Measurements from ENCODE around the gene APOBR.
"Not testable (repeated sequence)": the region's sequence is repeated elsewhere in the genome, so short reads cannot be mapped to it uniquely, and the experiment has no call there.

APOBR gene

DNA sequence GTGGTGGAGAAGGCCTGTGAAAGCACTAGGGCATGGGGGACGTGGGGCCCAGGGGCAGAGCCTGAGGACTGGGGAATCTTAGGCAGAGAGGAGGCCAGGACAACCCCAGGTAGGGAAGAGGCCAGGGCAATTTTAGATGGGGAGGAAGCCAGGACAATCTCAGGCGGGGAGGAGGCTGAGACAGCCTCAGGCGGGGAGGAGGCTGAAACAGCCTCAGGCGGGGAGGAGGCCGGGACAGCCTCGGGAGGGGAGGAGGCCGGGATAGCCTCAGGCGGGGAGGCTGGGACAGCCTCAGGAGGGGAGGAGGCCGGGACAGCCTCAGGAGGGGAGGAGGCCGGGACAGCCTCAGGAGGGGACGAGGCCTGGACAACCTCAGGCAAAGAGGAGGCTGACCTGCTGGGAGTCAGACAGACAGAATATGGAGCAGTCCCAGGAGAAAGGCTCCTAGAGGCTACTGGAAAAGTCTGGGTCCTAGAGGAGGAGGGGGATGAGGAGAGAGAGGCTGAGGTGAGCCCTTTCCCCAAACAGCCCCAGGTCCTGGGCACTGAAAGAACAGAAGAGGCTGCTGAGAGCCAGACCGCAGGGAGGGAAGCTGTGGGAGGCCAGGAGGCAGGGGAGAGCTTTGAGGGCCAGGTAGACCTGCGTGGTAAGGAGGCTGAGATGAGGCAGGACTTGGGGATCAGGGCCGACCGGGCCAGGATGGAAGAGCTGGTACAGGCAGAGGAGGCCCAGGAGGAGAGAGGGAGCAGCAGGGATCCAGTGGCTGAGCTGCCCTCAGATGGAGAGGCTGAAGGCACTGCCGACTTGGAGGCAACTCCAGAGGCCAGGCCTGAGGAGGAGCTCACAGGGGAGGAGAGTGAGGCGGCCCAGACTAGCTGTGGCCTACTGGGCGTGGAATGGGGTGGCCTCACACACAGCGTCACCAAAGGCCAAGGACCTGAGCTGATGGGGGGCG, 1.6 kb downstream of the APOBR start:
- no peak overlapping the region for H3K4me3 ChIP-seq (ENCODE audit: low read length)
- TF ChIP-seq, protein P1, sequence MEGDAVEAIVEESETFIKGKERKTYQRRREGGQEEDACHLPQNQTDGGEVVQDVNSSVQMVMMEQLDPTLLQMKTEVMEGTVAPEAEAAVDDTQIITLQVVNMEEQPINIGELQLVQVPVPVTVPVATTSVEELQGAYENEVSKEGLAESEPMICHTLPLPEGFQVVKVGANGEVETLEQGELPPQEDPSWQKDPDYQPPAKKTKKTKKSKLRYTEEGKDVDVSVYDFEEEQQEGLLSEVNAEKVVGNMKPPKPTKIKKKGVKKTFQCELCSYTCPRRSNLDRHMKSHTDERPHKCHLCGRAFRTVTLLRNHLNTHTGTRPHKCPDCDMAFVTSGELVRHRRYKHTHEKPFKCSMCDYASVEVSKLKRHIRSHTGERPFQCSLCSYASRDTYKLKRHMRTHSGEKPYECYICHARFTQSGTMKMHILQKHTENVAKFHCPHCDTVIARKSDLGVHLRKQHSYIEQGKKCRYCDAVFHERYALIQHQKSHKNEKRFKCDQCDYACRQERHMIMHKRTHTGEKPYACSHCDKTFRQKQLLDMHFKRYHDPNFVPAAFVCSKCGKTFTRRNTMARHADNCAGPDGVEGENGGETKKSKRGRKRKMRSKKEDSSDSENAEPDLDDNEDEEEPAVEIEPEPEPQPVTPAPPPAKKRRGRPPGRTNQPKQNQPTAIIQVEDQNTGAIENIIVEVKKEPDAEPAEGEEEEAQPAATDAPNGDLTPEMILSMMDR (IDR thresholded peaks at IDR 0.05; ENCODE audit: insufficient read depth, low read depth, low read length, missing control alignments) = no peak
- no peak for DNase-seq (ENCODE audit: low read depth)

- TF ChIP-seq, protein P1 (IDR thresholded peaks at IDR 0.05; ENCODE audit: insufficient read depth, low read depth, low read length, missing control alignments) = no peak
- no peak overlapping the region for H3K4me3 ChIP-seq (ENCODE audit: low read length)
Observed at GRCh38 chr16:28496844-28497243, 2.4 kb downstream of the APOBR start.

DNA sequence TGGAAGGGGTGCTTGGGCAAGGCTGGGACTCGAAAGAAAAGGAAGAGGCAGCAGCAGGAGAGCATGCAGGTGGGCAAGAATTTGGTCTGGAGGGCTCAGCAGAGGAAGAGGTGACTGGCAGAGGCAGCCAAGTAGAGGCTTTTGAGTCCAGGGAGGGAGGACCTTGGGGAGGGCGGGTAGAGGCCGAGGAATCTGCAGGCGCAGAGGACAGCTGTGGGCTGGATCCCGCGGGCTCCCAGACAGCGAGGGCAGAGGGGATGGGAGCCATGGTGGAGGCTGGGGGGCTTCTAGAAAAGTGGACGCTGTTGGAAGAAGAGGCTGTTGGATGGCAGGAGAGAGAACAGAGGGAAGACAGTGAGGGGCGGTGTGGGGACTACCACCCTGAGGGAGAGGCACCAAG, 2.9 kb downstream of the APOBR start:
- no peak overlapping the region for H3K4me3 ChIP-seq (ENCODE audit: low read length)
- TF ChIP-seq, protein P1 (IDR thresholded peaks at IDR 0.05; ENCODE audit: insufficient read depth, low read depth, low read length, missing control alignments) = no peak
- no peak for DNase-seq (ENCODE audit: low read depth)

More at GRCh38 chr16:28496844-28497243, 2.4 kb downstream of the APOBR start:
- DNase-seq (ENCODE audit: low read depth) = no peak

GRCh38 chr16:28497861-28498599, 3.6 kb downstream of the APOBR start:
- no peak for DNase-seq (ENCODE audit: low read depth)
- no peak overlapping the region for H3K4me3 ChIP-seq (ENCODE audit: low read length)
- TF ChIP-seq, protein P1 (IDR thresholded peaks at IDR 0.05; ENCODE audit: insufficient read depth, low read depth, low read length, missing control alignments) = no peak

DNA sequence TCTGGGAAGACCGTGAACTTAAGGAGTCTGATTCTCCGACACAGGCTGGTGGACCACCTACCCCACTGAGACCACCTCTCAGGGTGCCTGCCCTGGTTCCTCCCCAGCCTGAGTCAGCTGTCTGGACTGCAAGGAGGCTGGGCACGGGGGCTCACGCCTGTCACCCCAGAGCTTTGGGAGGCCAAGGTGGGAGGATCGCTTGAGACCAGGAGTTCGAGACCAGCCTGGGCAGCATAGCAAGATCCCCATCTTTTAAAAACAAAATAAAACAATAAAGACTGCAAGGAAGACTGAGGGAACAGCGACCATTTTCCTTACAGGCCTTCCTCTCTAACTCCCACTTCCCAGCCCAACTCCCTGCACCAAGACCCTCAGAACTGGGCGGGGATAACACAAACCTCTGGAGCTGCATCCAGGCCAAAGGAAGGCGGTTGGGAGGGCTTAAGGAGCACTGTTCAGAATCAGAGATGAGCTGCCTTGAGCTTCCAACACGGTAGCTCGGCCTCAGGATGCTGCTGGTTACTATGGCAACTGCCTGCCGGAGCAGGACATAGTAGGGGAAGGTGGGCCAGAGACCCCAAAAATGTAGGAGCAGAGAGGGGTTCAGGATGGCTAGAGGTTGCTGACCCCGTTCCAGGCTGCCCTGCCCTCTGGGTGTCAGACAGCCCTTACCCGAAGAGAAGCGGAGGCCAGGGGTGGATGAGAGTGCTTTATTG, 4.4 kb downstream of the APOBR start:
- TF ChIP-seq, protein P1 (IDR thresholded peaks at IDR 0.05; ENCODE audit: insufficient read depth, low read depth, low read length, missing control alignments) = no peak
- no peak overlapping the region for H3K4me3 ChIP-seq (ENCODE audit: low read length)
- no peak for DNase-seq (ENCODE audit: low read depth)

GRCh38 chr16:28499854-28500253, 5.4 kb downstream of the APOBR start:
- no peak overlapping the region for H3K4me3 ChIP-seq (ENCODE audit: low read length)
- TF ChIP-seq, protein P1 (IDR thresholded peaks at IDR 0.05; ENCODE audit: insufficient read depth, low read depth, low read length, missing control alignments) = no peak
- DNase-seq (ENCODE audit: low read depth) = no peak

- DNase-seq (ENCODE audit: low read depth); H3K4me3 ChIP-seq (ENCODE audit: low read length): not testable (repeated sequence)
Observed at GRCh38 chr16:28500476-28501180, 6.2 kb downstream of the APOBR start.

Data from epithelial cell of esophagus (primary cell).